ENCODE results near the gene CTSO. TPM values are rescaled to one million over a fixed set of nuclear protein-coding genes. Genes with fewer than 3 reads are reported as not detected.
A peak's percentile ranks its signal among the peaks of the same experiment; 100 is the strongest.

CTSO gene
- polyA plus RNA-seq, 1 donor (not counting 4 experiments of a cell fraction or from before 2014, with no cell fraction given): 3.3 TPM

DNA sequence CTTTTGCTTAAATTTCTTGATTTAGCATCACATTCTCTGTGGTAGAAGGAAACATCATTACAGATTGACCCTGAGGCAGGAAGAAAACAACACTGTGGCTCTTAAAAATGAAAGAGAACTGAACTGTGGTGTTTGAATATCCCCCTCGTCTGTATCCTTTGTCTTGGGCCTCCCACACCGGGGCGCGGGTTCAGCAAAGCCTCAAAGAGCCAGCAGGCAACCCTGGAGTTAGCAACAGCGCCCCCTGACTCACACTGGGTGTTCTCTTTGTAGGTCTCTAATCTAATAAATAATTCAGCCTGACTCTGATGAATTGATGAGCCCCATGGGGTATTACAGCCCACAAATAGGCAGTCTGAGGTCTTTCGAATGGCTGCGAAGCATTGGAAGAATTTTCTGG is 46.1 kb upstream of the CTSO start:
- Histone ChIP-seq H4K20me1 (ENCODE audit: control insufficient read depth, extremely low read depth, insufficient read depth, low read length) (no peaks in the 10 kb centered on the region), H3K27ac (ENCODE audit: control insufficient read depth, insufficient read depth, low read length) (no peak overlapping the region), H3K9me3 (ENCODE audit: control insufficient read depth, low read depth, low read length) (no peaks in the 10 kb centered on the region), H2AFZ (ENCODE audit: control insufficient read depth, low read length) (no peak overlapping the region), H3K9me1 (ENCODE audit: control insufficient read depth, extremely low read depth, insufficient read depth, low read length) (no peaks in the 10 kb centered on the region), H3K4me3 (ENCODE audit: control insufficient read depth in 2 of 3, extremely low read depth in 1 of 3, insufficient read depth in 2 of 3, low read depth in 1 of 3, low read length in 3 of 3) (no peak overlapping the region), H3K4me1 (ENCODE audit: control insufficient read depth, extremely low read depth, insufficient read depth, low read length) (no peaks in the 10 kb centered on the region), H3K9ac (ENCODE audit: control insufficient read depth, extremely low read depth, insufficient read depth, low read length) (no peak overlapping the region), H3K36me3 (ENCODE audit: control insufficient read depth in 2 of 2, extremely low read depth in 1 of 2, insufficient read depth in 2 of 2, low read length in 2 of 2) (no peaks in the 10 kb centered on the region), H3K27me3 (ENCODE audit: control insufficient read depth, extremely low read depth, insufficient read depth, low read length) (no peaks in the 10 kb centered on the region), H3K79me2 (ENCODE audit: control insufficient read depth, insufficient read depth, low read length) (no peaks in the 10 kb centered on the region), H3K4me2 (ENCODE audit: control insufficient read depth, extremely low read depth, insufficient read depth, low read depth, low read length) (no peak overlapping the region)
- dilution Hi-C loops (cut with MboI; ENCODE audit: extremely low pct_ligation_motif_present, low sequenced_read_pairs): no loop called here
- no peak for TF ChIP-seq EZH2 (IDR thresholded peaks at IDR 0.05; ENCODE audit: low read length)
- TF ChIP-seq, protein P1, sequence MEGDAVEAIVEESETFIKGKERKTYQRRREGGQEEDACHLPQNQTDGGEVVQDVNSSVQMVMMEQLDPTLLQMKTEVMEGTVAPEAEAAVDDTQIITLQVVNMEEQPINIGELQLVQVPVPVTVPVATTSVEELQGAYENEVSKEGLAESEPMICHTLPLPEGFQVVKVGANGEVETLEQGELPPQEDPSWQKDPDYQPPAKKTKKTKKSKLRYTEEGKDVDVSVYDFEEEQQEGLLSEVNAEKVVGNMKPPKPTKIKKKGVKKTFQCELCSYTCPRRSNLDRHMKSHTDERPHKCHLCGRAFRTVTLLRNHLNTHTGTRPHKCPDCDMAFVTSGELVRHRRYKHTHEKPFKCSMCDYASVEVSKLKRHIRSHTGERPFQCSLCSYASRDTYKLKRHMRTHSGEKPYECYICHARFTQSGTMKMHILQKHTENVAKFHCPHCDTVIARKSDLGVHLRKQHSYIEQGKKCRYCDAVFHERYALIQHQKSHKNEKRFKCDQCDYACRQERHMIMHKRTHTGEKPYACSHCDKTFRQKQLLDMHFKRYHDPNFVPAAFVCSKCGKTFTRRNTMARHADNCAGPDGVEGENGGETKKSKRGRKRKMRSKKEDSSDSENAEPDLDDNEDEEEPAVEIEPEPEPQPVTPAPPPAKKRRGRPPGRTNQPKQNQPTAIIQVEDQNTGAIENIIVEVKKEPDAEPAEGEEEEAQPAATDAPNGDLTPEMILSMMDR (optimal IDR thresholded peaks at IDR 0.05 in 1 of 3, IDR thresholded peaks at IDR 0.05 in 1 of 3, conservative IDR thresholded peaks at IDR 0.05 in 1 of 3; ENCODE audit: extremely low read depth in 1 of 3, insufficient read depth in 2 of 3, low read length in 3 of 3): peak in 1 of 3 experiments; percentile 15
- no peak for FAIRE-seq
- no peak for DNase-seq (ENCODE audit: low read depth, low spot score)

DNA sequence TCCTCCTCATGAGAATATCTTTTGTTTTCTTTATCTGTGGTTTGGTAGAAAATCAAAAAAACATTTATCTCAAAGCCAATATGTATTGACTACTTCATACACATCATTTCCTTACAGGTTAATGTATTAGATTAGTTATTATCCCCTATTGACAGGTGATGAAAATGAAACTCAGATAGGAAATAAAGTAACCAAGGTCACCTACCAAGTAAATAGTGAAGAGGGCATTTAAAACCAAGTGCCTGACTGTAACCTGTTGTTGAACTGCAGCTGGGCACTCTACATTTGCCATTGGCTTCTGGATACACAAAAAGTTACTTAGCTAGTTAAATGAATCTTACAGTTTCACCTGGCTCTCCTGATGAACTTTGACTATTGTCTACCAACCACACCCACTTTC is 41.4 kb upstream of the CTSO start:
- Histone ChIP-seq H3K4me3 (ENCODE audit: control insufficient read depth in 2 of 3, extremely low read depth in 1 of 3, insufficient read depth in 2 of 3, low read depth in 1 of 3, low read length in 3 of 3) (no peak overlapping the region), H3K36me3 (ENCODE audit: control insufficient read depth in 2 of 2, extremely low read depth in 1 of 2, insufficient read depth in 2 of 2, low read length in 2 of 2) (no peaks in the 10 kb centered on the region), H3K27me3 (ENCODE audit: control insufficient read depth, extremely low read depth, insufficient read depth, low read length) (no peaks in the 10 kb centered on the region), H4K20me1 (ENCODE audit: control insufficient read depth, extremely low read depth, insufficient read depth, low read length) (no peaks in the 10 kb centered on the region), H3K4me1 (ENCODE audit: control insufficient read depth, extremely low read depth, insufficient read depth, low read length) (no peaks in the 10 kb centered on the region), H3K4me2 (ENCODE audit: control insufficient read depth, extremely low read depth, insufficient read depth, low read depth, low read length) (no peak overlapping the region), H3K27ac (ENCODE audit: control insufficient read depth, insufficient read depth, low read length) (no peak overlapping the region), H3K9ac (ENCODE audit: control insufficient read depth, extremely low read depth, insufficient read depth, low read length) (no peak overlapping the region), H3K9me3 (ENCODE audit: control insufficient read depth, low read depth, low read length) (no peaks in the 10 kb centered on the region), H2AFZ (ENCODE audit: control insufficient read depth, low read length) (no peak overlapping the region), H3K79me2 (ENCODE audit: control insufficient read depth, insufficient read depth, low read length) (no peaks in the 10 kb centered on the region), H3K9me1 (ENCODE audit: control insufficient read depth, extremely low read depth, insufficient read depth, low read length) (no peaks in the 10 kb centered on the region)
- FAIRE-seq: no peak
- TF ChIP-seq EZH2 (IDR thresholded peaks at IDR 0.05; ENCODE audit: low read length): no peak
- TF ChIP-seq, protein P1 (optimal IDR thresholded peaks at IDR 0.05 in 1 of 3, IDR thresholded peaks at IDR 0.05 in 1 of 3, conservative IDR thresholded peaks at IDR 0.05 in 1 of 3; ENCODE audit: extremely low read depth in 1 of 3, insufficient read depth in 2 of 3, low read length in 3 of 3): no peak
- dilution Hi-C loops (cut with MboI; ENCODE audit: extremely low pct_ligation_motif_present, low sequenced_read_pairs): no loop called here
- DNase-seq (ENCODE audit: low read depth, low spot score): no peak

All from keratinocyte (primary cell).